NT2/D1 (cell line): Measurements from ENCODE around the gene ADH1B.
"Not testable (repeated sequence)": the region's sequence is repeated elsewhere in the genome, so short reads cannot be mapped to it uniquely, and the experiment has no call there.

Source experiments
- SUZ12 ChIP-seq: IDR thresholded peaks from 2 replicates; pipeline ENCODE4 v1.6.1; 2011; ENCODE audit not compliant: insufficient read length, insufficient read depth; ENCODE audit errors: extremely low read depth
- YY1 ChIP-seq: IDR thresholded peaks from 2 replicates; pipeline ENCODE4 v1.6.1; 2011; ENCODE audit not compliant: insufficient read length, insufficient read depth
- ZNF274 ChIP-seq: IDR thresholded peaks from 2 replicates; pipeline ENCODE4 v1.6.1; 2011; ENCODE audit warnings: mild to moderate bottlenecking, low read depth, low read length

DNA sequence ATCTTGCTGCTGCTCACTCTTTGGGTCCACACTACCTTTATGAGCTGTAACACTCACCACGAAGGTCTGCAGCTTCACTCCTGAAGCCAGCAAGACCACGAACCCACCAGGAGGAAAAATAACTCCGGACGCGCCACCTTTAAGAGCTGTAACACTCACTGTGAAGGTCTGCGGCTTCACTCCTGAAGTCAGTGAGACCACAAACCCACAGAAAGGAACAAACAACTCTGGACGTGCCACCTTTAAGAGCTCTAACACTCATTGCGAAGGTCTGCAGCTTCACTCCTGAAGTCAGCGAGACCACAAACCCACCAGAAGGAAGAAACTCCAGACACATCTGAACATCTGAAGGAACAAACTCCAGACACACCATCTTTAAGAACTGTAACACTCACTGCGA, 34.9 kb upstream of the ADH1B start:
- TF ChIP-seq SUZ12, ZNF274, YY1: not testable (repeated sequence)
